ENCODE measurements around the gene PRKAR2B. TPM values are rescaled to one million over a fixed set of nuclear protein-coding genes. Genes with fewer than 3 reads are reported as not detected.

Gene PRKAR2B
- total and polyA plus RNA-seq, 2 donors (not counting 1 experiment from before 2014, with no cell fraction given), result 6.5 to 14.7 TPM

DNA sequence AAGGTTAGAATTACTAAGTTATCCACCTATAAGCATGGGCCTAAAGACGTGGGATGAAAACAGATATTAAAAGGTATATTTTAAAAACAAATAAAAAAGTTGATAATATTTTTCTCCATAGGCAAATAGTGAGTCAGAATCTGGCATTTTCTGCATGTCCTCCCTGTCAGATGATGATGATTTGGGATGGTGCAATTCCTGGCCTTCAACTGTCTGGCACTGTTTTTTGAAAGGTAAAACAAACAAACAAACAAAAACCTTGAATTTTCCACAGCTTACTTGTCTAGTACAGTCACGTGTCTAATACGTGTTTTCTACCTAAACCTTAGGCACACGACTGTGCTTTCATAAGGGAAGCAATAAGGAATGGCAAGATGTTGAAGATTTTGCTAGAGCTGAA, 141.7 kb downstream of the PRKAR2B start:
- DNase-seq (ENCODE audit: low read depth in 2 of 2), result no peak
- H3K9me3 ChIP-seq (ENCODE audit: control insufficient read depth, insufficient read depth, low read depth, low read length), result no peaks in the 10 kb centered on the region
- H3K36me3 ChIP-seq (ENCODE audit: control insufficient read depth, insufficient read depth, low read length), result peaks cover 4% of the 10 kb centered on the region
- H3K4me1 ChIP-seq (ENCODE audit: control insufficient read depth, extremely low read depth, insufficient read depth, low read length), result no peaks in the 10 kb centered on the region
- no peak overlapping the region for H3K4me3 ChIP-seq (replicated peaks in 1 of 4; ENCODE audit: control extremely low read depth in 1 of 4, insufficient read depth in 1 of 4, low read depth in 3 of 4, low read length in 4 of 4)
- TF ChIP-seq, protein P1, sequence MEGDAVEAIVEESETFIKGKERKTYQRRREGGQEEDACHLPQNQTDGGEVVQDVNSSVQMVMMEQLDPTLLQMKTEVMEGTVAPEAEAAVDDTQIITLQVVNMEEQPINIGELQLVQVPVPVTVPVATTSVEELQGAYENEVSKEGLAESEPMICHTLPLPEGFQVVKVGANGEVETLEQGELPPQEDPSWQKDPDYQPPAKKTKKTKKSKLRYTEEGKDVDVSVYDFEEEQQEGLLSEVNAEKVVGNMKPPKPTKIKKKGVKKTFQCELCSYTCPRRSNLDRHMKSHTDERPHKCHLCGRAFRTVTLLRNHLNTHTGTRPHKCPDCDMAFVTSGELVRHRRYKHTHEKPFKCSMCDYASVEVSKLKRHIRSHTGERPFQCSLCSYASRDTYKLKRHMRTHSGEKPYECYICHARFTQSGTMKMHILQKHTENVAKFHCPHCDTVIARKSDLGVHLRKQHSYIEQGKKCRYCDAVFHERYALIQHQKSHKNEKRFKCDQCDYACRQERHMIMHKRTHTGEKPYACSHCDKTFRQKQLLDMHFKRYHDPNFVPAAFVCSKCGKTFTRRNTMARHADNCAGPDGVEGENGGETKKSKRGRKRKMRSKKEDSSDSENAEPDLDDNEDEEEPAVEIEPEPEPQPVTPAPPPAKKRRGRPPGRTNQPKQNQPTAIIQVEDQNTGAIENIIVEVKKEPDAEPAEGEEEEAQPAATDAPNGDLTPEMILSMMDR (conservative IDR thresholded peaks at IDR 0.05 in 1 of 2, IDR thresholded peaks at IDR 0.05 in 1 of 2; ENCODE audit: low read depth in 1 of 2, low read length in 2 of 2), result no peak
- TF ChIP-seq EZH2 (IDR thresholded peaks at IDR 0.05; ENCODE audit: low read length, missing control alignments), result no peak
- H3K9ac ChIP-seq (ENCODE audit: insufficient read depth, low read length), result no peak overlapping the region
- peaks cover 2% of the 10 kb centered on the region for H4K20me1 ChIP-seq (ENCODE audit: control insufficient read depth, extremely low read depth, insufficient read depth, low read length)
- no peaks in the 10 kb centered on the region for H3K27me3 ChIP-seq (ENCODE audit: control insufficient read depth, insufficient read depth, low read length)
- H3K4me2 ChIP-seq (ENCODE audit: extremely low read depth, insufficient read depth, low read length), result no peak overlapping the region
- no peak overlapping the region for H3K27ac ChIP-seq (ENCODE audit: insufficient read depth, low read length)
- H2AFZ ChIP-seq (ENCODE audit: low read length), result no peak overlapping the region
- no peaks in the 10 kb centered on the region for H3K79me2 ChIP-seq (ENCODE audit: control insufficient read depth, insufficient read depth, low read length)

DNA sequence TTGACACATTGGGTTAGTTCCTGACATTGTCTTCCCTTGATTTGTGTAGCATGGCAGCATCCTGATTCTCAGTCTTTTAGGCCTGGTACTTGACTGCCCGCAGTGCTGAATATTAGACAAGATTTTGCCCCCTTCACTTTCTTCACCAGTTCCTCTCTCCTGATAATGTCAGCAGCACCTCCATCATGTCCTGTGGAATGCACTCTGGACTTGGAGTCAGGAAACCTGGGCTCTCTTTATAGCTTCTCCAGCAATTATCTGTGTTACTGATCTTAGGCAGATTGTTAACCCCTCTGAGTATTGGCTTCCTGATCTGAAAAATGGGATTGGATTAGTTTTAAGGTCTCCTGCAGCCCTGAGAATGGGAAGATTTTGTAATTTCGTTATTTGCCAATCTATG, 143.3 kb downstream of the PRKAR2B start:
- no peak for DNase-seq (ENCODE audit: low read depth in 2 of 2)
- Histone ChIP-seq H3K4me2 (ENCODE audit: extremely low read depth, insufficient read depth, low read length) (no peak overlapping the region), H3K9me3 (ENCODE audit: control insufficient read depth, insufficient read depth, low read depth, low read length) (no peaks in the 10 kb centered on the region), H3K27me3 (ENCODE audit: control insufficient read depth, insufficient read depth, low read length) (no peaks in the 10 kb centered on the region), H3K9ac (ENCODE audit: insufficient read depth, low read length) (no peak overlapping the region), H4K20me1 (ENCODE audit: control insufficient read depth, extremely low read depth, insufficient read depth, low read length) (peaks cover 2% of the 10 kb centered on the region), H3K4me1 (ENCODE audit: control insufficient read depth, extremely low read depth, insufficient read depth, low read length) (no peaks in the 10 kb centered on the region), H3K27ac (ENCODE audit: insufficient read depth, low read length) (no peak overlapping the region), H3K79me2 (ENCODE audit: control insufficient read depth, insufficient read depth, low read length) (no peaks in the 10 kb centered on the region), H2AFZ (ENCODE audit: low read length) (no peak overlapping the region), H3K36me3 (ENCODE audit: control insufficient read depth, insufficient read depth, low read length) (peaks cover 3% of the 10 kb centered on the region), H3K4me3 (replicated peaks in 1 of 4; ENCODE audit: control extremely low read depth in 1 of 4, insufficient read depth in 1 of 4, low read depth in 3 of 4, low read length in 4 of 4) (no peak overlapping the region)
- TF ChIP-seq, protein P1 (conservative IDR thresholded peaks at IDR 0.05 in 1 of 2, IDR thresholded peaks at IDR 0.05 in 1 of 2; ENCODE audit: low read depth in 1 of 2, low read length in 2 of 2), result no peak
- TF ChIP-seq EZH2 (IDR thresholded peaks at IDR 0.05; ENCODE audit: low read length, missing control alignments), result no peak

DNA sequence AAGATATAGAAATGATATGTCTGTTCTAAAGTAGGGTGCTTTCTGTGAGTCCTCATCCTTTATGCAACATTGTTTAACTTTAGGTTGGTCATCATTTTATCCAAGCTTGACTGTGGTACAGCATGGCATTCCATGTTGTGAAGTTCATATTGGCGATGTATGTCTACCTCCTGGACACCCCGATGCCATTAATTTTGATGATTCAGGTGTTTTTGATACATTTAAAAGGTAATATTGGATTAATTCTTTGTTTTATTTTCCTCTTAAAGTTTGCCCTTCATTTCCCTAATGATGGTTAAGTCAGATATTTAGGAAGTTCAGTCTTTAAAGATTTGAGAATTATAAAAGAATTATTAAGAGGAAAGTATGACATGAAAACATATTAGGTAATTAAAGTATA, 145.6 kb downstream of the PRKAR2B start:
- no peak overlapping the region for H2AFZ ChIP-seq (ENCODE audit: low read length)
- peaks cover 3% of the 10 kb centered on the region for H3K36me3 ChIP-seq (ENCODE audit: control insufficient read depth, insufficient read depth, low read length)
- H3K4me3 ChIP-seq (replicated peaks in 1 of 4; ENCODE audit: control extremely low read depth in 1 of 4, insufficient read depth in 1 of 4, low read depth in 3 of 4, low read length in 4 of 4), result no peak overlapping the region
- H3K27me3 ChIP-seq (ENCODE audit: control insufficient read depth, insufficient read depth, low read length), result no peaks in the 10 kb centered on the region
- no peaks in the 10 kb centered on the region for H3K9me3 ChIP-seq (ENCODE audit: control insufficient read depth, insufficient read depth, low read depth, low read length)
- no peak overlapping the region for H3K9ac ChIP-seq (ENCODE audit: insufficient read depth, low read length)
- no peak overlapping the region for H3K4me2 ChIP-seq (ENCODE audit: extremely low read depth, insufficient read depth, low read length)
- H3K79me2 ChIP-seq (ENCODE audit: control insufficient read depth, insufficient read depth, low read length), result no peaks in the 10 kb centered on the region
- no peak overlapping the region for H3K27ac ChIP-seq (ENCODE audit: insufficient read depth, low read length)
- no peaks in the 10 kb centered on the region for H3K4me1 ChIP-seq (ENCODE audit: control insufficient read depth, extremely low read depth, insufficient read depth, low read length)
- H4K20me1 ChIP-seq (ENCODE audit: control insufficient read depth, extremely low read depth, insufficient read depth, low read length), result peaks cover 2% of the 10 kb centered on the region
- DNase-seq (ENCODE audit: low read depth in 2 of 2), result no peak
- TF ChIP-seq, protein P1 (conservative IDR thresholded peaks at IDR 0.05 in 1 of 2, IDR thresholded peaks at IDR 0.05 in 1 of 2; ENCODE audit: low read depth in 1 of 2, low read length in 2 of 2), result no peak
- no peak for TF ChIP-seq EZH2 (IDR thresholded peaks at IDR 0.05; ENCODE audit: low read length, missing control alignments)
